GM12875 (cell line): Measurements from ENCODE around the gene ZFPM1.
"Not testable (repeated sequence)": the region's sequence is repeated elsewhere in the genome, so short reads cannot be mapped to it uniquely, and the experiment has no call there.

ENCODE experiments used
- H3K4me3 ChIP-seq: one replicate; pipeline ENCODE4 v1.5.1; 2011; ENCODE audit warnings: low read depth, low read length, control low read depth
- TF ChIP-seq, protein P1 (sequence below): IDR thresholded peaks from 2 replicates; pipeline ENCODE4 v1.5.1; 2011; ENCODE audit warnings: low read depth, mild to moderate bottlenecking, control low read depth, inconsistent platforms, low read length, moderate library complexity, borderline replicate concordance; ENCODE audit not compliant: insufficient read depth

Gene ZFPM1

DNA sequence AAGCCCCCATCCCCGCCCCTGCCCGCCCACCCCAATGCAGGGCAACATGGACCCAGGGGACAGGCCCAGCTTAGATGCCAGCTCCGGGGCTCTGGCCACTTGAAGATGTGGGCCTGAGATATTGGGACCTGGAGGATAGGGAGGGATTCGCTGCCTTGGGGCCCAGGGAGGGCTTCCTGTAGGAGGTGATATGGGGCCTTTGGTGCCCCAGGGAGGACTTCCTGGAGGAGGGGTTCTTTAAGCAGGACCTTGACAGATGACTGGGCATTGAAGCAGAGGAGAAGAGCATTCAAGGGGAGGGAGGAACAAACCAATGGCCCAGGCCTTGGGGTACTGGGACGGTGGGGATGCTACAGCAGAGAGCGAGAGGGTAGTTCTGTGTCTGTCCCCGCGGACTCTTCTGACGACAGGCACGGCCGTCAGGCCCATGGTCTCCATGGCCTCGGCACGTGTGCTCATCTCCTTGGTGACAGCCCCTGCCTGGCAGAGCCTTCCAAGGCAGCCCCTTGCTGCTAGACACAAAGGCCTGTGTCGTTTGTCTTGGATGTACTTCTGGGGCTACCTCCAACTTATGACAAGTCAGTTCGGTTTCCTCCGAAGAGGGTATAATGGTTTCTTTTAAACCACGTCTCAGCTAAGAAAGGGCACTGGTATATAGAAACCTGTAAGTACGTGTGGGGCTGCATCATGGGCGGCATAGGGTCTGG is 61.6 kb downstream of the ZFPM1 start:
- H3K4me3 ChIP-seq, result no peak overlapping the region
- TF ChIP-seq, protein P1, sequence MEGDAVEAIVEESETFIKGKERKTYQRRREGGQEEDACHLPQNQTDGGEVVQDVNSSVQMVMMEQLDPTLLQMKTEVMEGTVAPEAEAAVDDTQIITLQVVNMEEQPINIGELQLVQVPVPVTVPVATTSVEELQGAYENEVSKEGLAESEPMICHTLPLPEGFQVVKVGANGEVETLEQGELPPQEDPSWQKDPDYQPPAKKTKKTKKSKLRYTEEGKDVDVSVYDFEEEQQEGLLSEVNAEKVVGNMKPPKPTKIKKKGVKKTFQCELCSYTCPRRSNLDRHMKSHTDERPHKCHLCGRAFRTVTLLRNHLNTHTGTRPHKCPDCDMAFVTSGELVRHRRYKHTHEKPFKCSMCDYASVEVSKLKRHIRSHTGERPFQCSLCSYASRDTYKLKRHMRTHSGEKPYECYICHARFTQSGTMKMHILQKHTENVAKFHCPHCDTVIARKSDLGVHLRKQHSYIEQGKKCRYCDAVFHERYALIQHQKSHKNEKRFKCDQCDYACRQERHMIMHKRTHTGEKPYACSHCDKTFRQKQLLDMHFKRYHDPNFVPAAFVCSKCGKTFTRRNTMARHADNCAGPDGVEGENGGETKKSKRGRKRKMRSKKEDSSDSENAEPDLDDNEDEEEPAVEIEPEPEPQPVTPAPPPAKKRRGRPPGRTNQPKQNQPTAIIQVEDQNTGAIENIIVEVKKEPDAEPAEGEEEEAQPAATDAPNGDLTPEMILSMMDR, result no peak

DNA sequence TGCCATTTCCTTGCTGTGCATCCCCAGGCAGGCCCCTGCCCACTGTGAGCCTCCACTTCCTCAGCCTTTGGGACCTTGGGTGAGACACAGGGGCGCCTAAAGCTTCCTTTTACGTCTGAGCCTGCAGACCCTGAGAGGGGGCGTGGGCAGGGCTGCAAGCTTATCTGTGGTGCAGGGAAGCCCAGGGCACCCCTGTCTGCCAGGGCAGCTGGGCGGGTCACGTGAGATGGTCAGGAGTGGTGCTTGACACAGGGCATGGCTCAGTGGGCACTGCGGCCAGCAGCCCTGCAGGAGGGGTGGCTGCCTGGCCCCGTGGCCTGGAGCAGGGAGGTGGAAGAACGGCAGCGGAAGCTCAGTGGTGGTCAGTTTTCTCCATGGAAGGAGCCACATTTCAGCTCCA is 62.3 kb downstream of the ZFPM1 start:
- TF ChIP-seq, protein P1, result no peak
- H3K4me3 ChIP-seq, result no peak overlapping the region

DNA sequence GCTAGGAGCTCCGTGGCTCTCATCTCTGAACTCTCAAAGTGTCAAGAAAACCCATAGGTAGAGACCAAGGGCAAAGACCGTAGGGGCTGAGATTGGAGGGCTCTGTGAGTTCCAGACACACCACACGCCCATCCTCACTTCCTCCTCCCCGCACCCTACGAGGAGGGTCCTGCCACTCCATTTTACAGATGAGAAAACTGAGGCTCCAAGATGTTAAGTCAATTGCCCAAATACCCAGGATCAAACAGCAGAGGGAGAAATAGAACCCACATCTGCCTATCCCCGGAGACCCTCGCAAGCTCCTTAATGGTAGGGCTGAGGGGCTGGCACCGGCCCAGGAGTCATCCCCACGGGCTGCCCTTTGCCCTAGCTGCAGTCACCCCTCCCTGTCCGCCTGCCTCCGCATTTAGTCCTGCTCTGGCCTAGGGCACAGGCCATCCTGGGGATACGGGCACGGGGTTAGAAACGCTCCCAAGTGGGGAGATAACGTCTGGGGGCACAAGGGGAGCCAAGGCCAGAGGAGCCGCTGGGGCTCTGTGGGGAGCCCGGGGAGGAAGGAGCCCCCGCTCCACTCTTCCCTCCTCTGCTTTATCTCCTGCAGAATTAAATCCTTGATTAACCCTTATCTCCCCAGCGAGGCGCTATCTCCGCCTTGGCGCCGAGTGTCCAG is 63.0 kb downstream of the ZFPM1 start:
- TF ChIP-seq, protein P1, result no peak
- H3K4me3 ChIP-seq, result no peak overlapping the region

DNA sequence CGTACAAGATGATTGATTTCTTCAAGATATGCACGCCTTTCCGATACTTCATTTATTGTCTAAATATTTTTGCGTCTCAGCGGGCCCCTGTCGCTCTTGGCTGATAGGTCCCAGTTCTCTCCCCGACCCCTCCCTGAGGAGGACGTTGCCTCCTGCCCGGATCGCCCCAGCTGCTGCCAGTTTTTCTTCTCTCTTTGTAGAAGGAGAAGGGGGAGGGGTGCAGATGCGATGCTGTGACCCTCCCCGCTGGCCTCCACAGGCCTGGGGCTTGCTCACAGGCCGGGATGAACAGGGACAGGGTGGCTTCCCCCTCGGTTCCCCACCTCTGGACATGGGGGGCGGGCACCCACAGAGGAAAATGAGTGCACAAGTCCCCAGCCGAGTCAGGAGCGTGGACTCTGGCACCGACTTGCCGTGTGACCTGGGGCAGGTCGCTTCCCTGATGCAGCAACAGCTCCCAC is 63.6 kb downstream of the ZFPM1 start:
- no peak overlapping the region for H3K4me3 ChIP-seq
- TF ChIP-seq, protein P1, result no peak

DNA sequence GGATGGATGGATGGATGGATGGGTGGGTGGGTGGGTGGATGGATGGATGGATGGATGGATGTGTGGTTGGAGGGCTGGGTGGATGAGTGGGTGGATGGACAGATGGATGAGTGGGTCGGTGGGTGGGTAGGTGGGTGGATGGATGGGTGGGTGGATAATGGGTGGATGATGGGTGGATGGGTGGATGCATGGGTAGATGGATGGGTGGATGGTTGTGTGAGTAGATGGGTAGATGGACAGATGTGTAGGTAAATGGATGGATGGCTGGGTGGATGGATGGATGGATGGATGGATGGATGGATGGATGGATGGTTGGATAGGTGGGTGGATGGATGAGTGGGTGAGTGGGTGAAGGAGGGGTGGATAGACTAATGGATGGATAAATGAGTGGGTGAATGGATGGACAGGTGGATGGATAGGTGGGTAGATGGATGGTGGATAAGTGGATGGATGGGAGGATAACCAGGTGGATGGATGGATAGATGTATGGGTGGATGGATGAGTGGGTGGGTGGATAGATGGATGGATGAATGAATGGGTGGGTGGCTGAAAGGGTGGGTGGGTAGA is 64.2 kb downstream of the ZFPM1 start:
- not testable (repeated sequence) for H3K4me3 ChIP-seq

DNA sequence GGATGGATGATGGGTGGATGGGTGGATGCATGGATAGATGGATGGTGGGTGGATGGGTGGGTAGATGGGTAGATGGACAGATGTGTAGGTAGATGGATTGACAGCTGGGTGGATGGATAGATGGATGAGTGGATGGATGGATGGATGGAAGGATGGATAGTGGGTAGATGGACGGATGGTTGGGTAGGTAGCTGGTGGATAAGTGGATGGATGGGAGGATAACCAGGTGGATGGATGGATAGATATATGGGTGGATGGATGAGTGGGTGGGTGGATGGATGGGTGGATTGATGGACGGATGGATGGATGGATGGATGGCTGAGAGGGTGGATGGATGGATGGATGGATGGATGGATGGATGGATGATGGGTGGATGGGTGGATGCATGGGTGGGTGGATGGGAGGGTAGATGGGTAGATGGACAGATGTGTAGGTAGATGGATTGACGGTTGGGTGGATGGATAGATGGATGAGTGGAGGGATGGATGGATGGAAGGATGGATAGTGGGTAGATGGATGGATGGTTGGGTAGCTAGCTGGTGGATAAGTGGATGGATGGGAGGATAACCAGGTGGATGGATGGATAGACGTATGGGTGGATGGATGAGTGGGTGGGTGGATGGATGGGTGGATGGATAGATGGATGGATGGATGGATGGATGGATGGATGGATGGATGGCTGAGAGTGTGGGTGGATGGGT is 65.5 kb downstream of the ZFPM1 start:
- H3K4me3 ChIP-seq, result not testable (repeated sequence)

DNA sequence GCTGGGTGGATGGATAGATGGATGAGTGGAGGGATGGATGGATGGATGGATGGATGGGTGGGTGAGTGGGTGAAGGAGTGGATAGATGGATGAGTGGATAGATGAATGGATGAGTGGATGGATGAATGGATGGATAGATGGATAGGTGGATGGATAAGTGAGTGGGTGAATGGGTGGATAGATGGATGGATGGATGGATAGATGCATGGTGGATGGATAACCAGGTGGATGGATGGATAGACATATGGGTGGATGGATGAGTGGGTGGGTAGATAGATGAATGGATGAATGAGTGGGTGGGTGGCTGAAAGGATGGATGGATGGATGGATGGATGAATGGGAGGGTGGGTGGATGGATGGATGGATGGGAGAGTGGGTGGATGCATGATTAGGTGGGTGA is 66.2 kb downstream of the ZFPM1 start:
- TF ChIP-seq, protein P1, result no peak
- H3K4me3 ChIP-seq, result no peak overlapping the region
